GM03348 (cell line): ENCODE measurements around the gene RAP1GAP.

Source experiments
- DNase-seq: peaks from one replicate; pipeline ENCODE4 v3.0.0; 2012; ENCODE audit warnings: low spot score

The RAP1GAP gene

DNA sequence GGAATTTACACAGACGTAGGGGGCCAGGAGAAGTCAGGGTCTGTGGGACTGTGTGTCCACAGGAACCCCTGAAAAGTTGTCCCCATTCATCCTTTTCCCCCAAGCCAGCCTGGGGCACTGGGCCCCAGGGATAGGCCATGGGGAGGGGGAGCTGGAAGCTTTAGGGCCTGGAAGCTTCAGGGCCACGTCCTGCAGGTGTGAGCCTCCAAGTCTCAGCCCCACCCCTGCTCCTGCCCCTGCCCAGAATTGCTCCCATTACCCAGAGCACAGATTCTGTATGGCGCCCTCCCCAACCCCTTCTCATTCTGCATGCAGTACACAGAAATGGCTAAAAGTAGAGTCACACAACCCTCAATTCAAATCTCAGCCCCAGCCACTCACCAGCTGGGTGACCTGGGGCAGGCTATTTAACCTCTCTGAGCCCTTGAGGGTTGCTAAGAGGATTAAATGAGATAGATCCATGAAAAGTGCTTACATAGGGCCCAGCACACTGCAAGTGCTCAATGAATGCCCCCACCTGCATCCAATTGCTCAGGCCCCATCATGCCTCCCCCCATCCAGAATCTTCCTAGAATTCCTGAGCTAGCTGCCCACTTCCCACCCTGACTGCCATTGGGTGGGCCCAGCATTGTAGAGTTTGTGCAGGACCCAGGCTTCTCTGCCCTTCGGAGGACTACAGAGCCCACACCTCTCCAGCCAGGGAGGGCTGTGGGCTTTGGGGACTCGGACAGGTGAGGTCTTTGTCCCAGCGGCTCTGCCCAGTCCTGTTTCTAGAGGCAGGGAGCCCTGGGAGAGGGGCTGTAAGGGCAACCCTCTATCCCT is 6.5 kb downstream of the RAP1GAP start:
- no peak for DNase-seq

DNA sequence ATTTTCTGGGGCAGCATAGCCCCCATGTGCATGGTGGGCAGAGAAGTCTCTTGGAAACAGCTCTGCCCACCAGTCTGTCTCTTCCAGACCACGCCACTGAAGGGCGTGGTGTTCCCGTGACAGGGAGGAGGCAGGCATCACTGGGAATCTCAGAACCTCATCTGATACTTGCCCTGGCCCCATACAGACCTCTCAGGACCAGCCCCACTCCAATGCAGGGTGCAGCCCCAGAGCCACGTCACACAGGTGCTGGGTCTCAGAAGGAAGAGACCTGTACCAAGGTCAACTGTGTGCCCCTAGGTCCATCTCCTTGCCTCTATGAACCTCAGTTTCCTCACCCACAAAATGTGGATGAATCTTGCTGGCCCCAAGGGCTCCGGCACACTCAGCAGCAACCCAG is 7.3 kb downstream of the RAP1GAP start:
- no peak for DNase-seq

DNA sequence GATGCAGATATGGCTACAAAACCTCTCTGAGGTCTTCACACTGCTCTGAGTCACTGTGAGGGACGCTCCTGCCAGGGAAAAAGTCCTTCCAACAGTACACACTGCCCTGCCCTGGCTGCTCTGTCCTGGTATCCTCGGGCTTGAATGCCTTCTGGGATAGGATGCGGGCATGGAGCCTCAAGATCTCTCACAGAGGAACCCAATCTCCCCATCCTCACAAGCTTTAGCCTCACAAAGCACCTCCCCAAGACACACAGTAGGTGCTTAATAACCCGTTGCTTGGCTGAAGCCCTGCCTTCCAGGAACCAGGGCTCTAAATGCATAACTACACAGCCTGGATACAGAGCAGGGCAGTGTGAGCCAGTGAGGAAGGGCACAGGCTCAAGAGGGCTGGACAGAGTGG is 9.2 kb downstream of the RAP1GAP start:
- DNase-seq = no peak

DNA sequence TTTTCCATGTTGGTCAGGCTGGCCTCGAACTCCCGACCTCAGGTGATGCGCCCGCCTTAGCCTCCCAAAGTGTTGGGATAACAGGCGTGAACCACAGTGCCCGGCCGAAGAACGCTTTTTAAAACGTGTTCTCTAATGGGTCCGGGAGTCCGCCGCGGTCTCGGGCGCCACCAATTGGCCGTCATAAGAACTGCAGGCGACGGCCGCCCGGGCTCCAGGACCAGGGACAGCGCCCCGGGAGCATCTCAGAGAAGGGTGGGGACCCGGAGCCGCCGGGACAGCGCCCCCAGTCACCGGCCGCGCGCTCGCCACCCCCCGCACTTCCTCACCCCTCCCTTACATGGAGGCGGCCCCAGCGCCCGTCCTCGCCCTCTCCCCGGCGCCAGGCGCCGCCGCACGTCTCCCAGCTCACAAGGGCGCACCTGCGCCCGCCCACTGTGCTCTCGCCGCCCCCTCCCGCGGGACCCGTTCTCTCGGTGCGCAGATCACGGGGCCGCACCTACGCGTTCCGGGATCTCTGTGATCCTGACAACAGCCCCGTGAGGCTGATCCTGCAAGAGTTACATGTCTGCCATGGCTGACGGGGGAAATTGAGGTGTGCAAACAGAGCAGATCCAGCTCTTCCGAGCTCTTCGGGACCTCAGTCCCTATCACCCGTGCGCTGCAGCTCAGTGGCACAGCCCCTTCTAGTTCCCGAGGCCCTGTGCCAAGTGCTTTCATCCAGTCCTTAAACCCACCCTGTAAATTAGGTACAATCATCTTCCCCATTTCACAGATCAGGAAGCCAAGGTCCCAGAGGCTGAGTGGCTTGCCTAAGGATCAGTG is 9.8 kb downstream of the RAP1GAP start:
- peak; percentile 95 for DNase-seq

DNA sequence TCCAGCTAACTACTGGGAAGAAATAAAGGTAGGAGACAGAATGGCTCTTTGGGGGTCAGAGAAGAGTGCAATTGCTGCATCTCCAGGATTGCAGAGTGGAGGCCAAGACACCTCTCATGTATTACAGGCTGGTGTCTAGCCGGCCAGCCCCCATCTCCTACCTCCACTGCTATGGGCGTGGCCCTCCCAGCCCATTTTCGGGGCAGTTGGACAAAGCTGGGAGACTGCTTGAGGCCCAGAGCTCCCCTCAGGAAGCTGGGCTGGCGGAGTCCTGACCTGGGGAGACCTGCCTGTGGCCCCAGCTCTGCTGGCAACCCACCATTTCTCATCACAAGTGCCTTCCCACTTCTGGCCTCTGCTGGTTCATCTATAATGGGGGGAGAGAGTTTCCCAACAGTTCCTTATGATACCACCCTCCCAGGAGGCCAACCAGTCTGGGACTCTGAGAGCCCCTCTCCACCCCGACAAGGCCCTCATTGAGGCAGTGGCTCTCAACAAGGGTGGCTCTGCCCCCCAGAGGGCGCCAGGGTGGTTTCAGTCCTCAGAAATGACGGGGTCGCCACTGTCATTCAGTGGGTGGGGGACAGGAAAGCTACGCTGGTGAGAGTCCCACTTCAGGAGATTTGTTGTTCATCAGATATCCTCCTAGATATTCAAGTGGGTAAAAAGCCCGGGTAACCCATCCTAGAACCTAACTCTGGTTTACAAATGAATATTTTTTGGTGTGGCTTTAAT is 11.5 kb downstream of the RAP1GAP start:
- DNase-seq = no peak

DNA sequence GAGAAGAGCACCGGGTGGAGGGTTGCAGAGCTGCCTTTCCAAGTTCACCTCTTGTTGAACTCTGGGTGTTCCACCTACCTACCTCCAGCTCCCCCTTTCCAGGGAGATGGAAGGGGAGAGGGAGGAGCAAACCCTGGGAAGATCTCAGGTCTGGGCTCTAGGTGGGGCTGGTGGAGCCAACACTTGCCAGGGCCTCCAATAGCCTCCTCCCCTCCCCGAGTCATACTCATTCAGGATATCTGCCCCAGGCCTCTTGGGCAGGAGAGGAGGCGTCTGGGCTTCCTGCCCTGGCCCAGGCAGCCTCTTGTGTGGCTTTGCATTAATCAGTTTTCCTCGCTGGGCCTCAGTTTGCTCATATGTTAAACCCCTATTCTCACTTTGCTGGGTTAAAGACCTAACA is 13.4 kb downstream of the RAP1GAP start:
- DNase-seq = no peak

DNA sequence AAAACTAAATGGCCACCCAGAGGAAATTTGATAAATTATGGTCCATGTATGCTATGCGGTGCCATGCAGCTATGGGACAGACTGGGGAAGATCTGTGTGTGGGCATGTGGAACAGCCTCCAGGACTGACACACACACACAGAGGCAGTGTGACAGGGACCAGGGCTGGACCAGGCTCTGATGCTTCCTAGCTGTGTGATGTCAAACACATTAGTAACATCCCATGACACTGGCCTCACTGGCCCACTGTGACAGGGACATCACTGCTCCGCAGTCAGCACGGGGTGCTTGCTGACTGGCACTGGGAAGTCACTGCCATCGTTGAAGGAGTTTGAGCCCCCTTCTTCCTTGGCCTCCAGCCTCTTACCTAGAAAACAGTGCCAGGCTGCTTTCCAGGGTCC is 13.9 kb downstream of the RAP1GAP start:
- no peak for DNase-seq

DNA sequence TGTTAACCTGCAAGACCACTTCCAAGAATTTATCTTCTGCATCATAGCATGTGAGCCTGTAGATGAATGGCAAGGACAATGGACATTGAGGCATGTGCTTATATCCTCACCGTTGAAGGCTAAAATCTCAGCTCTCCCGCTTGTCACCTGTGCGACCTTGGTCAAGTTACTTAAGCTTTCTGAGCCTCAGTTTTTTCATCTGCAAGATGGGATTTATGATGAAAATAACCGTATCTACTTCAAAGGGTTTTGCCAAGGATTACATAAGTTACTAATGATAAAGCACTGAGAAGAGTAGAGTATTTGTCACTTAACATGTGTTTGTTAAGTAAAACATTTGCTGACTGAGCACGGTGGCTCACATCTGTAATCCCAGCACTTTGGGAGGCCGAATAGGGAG is 14.9 kb downstream of the RAP1GAP start:
- DNase-seq = no peak

DNA sequence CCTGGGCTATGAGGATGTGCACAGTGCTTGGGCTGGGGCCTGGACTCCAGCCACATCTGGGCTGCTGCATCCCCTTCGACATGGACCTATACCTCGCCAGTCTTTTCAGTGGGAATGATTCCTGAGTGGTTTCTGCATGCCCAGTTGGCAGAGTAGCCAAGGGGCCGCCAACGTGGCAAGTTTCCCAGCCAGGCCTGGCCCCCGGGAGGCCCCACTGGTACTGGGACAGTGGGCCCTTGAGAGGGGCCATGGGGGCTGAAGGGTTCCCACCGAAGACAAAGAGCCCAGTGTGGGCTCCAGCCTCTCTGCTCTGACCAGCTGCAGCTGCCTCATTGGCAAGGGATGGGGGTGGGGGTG is 15.4 kb downstream of the RAP1GAP start:
- no peak for DNase-seq

DNA sequence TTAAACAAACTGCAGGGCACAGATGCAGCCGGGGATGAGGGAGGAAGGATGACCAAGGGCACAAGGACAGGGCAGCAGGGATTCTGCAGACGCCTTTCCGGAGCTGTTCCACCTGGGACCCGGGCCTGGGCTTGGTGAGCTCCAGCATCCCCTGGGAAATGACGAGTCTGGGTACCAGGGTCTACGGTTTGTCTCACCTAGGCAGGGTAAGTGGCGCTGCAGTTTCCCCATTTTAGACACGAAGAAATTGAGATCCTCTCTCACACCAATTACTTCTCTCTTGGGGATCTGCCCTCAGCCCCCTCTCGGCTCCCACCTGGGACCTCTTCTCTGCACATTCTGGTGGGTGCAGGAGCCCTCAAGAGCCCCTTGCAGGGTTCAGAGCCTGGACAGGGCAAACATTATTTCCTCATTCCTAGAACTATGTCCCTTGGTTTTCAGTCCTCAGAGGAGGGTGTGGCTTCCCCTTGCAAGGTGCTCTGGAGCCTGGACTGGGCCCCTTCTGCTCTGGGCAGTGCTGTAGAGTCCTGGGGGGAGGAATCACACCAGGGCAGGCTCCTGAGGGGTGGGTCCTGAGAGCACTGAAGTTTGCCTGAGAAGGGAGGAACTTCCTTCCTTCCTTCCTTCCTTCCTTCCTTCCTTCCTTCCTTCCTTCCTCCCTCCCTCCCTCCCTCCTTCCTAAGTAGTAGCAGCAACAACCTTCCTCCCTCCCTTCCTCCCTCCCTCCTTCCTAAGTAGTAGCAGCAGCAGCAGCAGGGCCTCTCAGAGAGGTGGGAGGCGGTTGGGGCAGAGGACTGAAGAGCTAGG is 16.0 kb downstream of the RAP1GAP start:
- DNase-seq = no peak

DNA sequence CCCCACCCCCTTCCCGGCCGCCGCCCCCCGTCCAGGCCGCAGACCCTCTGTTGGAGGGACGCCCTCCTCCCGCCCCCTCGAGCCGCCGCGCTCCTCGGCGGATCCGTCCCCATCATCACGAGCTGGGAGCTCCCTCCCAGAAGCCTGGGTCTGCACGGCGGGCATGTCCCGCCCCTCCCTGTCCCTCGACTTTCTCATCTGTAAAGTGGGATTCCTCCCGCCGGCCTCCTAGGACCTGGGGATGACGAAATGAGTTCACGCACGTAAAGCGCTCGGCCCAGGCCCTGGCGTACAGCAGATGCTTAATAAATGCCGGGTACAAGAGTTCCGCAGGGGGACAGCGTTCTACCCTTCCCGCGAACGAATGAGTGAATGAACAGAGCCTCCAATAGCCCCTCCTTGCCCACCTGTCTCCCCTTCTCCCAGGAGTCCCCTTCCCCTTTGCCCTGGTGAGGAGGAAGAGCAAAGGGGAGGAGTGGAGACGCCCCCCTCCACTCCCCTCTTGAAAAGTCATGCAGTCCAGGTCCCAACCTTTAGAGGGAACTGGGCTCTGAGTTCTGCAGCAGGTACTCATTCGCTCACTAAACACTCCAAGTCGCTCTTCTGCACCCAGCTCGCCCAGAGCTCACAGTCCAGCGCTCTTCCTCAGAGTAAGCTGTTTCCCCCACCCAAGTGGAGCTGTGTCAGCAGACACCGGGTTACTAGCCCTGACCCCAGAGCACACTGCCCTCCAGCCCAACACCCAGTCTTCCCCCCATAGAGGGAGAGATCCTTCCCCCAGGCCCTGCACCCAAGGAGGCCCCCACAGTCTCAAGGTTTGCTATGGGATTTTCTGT is 16.8 kb downstream of the RAP1GAP start:
- DNase-seq = no peak

DNA sequence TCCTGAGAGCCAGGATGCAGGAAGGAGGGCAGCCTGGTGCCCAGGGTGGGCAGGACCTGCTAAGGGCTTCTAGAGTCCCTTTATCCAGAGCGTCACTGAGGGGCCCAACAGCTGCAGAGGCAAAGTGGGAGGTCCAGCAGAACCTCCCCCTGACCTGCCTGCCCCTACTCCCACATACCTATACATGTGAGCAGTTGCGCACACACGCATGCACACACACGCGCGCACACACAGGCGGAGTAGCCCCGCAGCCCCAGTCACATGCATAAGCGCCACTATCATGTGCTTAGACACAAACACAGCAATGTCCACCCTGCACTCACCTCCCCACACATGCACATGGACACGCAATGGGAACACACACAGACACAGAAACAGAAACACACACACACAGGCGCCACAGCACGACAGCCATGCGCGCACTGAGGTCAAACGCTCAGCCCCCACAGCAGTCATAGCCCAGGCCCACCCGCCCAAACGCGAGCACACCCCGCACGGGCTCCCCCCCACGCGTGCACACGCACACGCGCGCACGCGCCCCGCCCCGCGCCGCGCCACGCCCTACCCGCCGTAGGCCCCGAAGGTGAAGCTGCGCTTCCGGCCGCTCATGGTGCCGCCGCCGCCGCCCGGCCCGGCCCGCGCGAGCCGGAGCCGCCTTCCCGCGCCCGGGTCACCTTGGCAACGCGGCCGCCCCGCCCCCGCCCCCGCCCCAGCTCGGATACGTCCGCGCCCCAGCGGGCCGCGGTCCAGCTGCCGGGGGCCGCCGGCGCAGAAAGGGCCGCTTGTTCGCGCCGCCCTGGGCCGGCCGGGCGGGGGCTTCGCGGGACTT is 17.7 kb downstream of the RAP1GAP start:
- peak; percentile 46 for DNase-seq

DNA sequence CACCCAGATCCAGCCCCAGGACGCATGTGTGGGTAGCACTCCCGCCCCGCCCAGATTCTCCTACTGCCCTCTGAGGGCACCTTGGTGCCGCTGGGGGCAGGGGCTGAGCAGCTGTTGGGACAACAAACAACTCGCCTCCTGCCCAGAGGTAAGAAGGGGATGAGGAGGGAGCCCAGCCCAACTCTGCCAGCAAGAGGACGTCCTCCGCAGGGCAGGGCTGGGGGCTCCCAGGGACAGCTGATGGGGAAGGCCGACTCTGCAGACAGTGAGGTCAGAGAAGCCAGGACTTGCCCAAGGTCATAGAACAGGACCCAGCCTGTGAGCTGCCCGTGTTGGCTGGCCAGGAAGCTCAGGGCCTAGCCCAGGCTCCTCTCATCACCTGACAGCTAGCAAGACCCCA is 18.8 kb downstream of the RAP1GAP start:
- no peak for DNase-seq

DNA sequence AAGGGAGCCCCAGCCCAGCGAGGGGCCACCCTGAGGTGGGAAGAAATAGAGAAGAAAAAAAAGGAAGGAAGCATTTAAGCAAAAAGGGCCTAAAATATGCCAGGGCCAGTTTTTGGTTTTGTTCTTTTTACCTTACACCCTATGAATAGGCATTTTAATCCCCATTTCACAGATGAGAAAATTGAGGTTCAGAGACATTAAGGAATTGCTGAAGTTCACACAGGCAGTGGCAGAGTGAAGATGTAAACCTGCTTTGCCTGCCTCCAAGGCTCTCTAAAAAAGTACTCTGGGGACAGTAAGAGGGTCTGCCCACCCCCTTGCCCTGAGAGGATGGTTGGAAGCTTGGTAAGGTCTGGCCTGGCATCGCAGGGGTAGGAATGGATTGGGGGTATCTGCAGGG is 19.8 kb downstream of the RAP1GAP start:
- DNase-seq = no peak

DNA sequence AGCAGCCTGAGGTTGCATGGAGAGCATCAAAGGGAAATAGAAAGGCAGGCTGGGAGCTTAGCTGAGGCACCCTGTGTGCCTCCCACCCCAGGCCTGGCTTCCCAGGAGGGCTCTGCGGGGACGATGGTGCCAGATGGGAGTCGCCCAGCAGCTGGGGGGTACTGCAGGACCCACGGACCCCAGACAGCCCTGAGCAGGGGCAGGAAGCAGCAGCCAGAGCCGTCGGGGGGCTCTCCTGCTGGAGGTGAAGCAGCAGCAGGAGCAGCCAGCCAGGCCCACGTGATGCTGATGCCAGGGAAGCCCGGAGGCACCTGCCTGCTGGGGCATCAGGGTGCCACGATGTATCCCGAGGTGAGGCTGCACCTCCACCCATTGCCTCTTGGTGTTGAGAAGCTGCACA is 20.4 kb downstream of the RAP1GAP start:
- DNase-seq = no peak

DNA sequence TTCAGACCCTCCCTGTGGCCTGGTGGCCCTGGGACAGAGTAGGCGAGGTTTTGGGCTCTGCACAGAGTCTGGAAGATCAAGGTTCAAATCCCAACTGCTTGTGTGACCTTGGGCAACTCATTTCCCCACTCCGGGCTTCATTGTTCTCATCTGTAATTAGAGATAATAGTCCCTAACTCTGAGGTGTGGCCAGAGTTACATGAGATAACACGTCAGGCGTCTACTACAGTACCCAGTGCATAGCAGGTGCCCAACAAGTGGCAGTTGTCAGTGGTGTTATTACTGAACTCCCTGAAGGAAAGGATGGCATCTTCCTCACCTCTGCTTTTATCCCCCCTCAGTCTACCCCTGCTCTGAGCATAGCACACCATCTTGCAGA is 20.8 kb downstream of the RAP1GAP start:
- no peak for DNase-seq

DNA sequence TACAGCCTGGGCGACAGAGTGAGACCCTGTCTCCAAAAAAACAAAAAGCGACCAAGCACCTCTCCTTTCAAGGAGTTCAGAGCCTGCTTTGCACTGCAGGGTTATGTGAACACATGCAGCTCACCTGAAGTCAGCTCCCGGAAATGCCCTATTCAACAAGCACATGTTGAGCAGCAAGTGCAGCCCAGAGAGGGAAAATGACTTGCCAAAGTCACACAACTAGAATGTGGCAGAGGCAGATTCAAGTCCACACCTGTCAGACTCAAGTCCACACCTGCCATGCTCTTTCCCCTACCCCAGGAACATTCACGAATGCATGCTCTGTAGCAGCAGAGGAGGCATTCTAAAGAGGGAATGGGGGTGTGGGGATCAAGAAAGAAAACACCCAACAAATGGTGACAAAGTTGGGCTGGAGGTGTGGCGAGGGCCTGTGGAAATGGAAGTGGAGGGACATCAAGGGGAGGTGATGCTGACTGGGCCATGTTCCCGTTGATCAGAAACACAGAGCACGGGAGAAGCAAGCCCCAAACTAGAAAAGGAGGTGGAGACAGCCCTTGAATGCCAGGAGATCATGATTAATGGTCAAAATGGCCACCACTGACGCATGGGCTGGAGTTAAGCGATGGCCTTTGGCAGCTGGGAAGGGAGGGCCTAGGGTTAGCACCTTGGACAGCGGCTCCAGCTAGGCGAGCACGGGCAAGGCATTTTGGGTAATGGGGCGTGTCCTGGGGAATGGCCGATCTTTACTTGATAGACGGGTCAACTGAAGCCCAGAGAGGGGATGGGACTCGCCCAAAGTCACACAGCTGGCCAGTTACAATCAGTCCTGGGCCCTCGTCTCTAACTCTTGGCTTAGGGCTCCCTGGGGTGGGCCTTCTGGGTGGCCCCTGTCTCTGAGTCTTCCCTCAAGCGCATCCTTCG is 21.5 kb downstream of the RAP1GAP start:
- DNase-seq = peak; percentile 79

DNA sequence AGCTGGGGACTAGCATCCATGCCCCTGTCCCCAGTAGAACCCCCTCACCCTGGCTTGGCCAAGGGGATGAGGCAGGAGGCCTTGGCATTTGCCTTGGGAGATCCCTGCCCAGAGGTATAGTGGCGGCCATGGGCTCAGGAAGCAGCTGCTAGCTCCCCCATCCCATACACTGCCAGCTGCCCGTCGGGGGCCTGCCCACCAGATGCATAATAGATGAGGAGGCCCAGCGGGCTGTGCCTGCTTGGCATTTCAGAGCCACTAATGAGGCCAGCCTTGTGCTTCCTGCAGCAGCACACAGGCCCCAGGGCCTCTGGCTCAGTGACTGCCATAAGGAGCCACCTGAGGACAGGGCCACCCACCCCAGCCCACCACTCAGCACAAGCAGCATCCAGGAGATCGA is 23.6 kb downstream of the RAP1GAP start:
- DNase-seq = no peak

DNA sequence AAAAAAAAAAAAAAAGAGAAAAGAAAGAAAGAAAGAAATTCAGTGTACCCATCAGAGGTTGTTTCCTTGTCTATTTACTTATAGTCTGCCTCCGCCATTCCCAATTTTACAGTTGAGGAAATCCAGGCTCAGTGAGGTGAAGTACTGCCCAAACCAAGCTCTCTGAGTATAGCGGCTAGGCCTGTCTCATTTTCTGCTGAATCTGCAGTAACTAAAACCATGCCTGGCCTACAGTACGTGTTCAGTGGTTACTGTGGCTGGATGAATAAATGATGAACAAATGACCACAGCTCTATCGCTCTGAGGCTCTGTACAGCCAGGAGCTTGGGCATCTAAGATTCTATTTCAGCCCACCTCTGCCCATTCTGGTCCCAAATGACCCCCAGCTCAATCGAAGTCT is 24.3 kb downstream of the RAP1GAP start:
- DNase-seq = no peak
